Keratinocyte (primary cell): ENCODE results near the gene SPTLC3.

ENCODE experiments used
- EZH2 ChIP-seq: IDR thresholded peaks from one replicate; pipeline ENCODE4 v1.6.1; 2012; ENCODE audit warnings: inconsistent platforms, mild to moderate bottlenecking, low read length, moderate library complexity
- TF ChIP-seq, protein P1 (sequence below), 3 experiments: IDR thresholded peaks in 1 of 3; conservative IDR thresholded peaks in 1 of 3; optimal IDR thresholded peaks in 1 of 3; 2 replicates in 2 of 3; 3 replicates in 1 of 3; pipeline versions ENCODE3 to v1.5.1; 2011; ENCODE audit warnings: low read length in 3 of 3, mild to moderate bottlenecking in 3 of 3, moderate library complexity in 2 of 3, control low read depth in 1 of 3, inconsistent platforms in 1 of 3; ENCODE audit not compliant: insufficient read depth in 2 of 3; ENCODE audit errors: extremely low read depth in 1 of 3

GRCh38 chr20:13212750-13213149 lies 204.0 kb downstream of the SPTLC3 start:
- TF ChIP-seq, protein P1, sequence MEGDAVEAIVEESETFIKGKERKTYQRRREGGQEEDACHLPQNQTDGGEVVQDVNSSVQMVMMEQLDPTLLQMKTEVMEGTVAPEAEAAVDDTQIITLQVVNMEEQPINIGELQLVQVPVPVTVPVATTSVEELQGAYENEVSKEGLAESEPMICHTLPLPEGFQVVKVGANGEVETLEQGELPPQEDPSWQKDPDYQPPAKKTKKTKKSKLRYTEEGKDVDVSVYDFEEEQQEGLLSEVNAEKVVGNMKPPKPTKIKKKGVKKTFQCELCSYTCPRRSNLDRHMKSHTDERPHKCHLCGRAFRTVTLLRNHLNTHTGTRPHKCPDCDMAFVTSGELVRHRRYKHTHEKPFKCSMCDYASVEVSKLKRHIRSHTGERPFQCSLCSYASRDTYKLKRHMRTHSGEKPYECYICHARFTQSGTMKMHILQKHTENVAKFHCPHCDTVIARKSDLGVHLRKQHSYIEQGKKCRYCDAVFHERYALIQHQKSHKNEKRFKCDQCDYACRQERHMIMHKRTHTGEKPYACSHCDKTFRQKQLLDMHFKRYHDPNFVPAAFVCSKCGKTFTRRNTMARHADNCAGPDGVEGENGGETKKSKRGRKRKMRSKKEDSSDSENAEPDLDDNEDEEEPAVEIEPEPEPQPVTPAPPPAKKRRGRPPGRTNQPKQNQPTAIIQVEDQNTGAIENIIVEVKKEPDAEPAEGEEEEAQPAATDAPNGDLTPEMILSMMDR (optimal IDR thresholded peaks at IDR 0.05 in 1 of 3, IDR thresholded peaks at IDR 0.05 in 1 of 3, conservative IDR thresholded peaks at IDR 0.05 in 1 of 3; ENCODE audit: extremely low read depth in 1 of 3, insufficient read depth in 2 of 3, low read length in 3 of 3) = no peak
- no peak for TF ChIP-seq EZH2
